HG03025 (cell line): ENCODE results near the gene CAP1.
"Not testable (repeated sequence)": the region's sequence is repeated elsewhere in the genome, so short reads cannot be mapped to it uniquely, and the experiment has no call there.

Experiments
- ATAC-seq: cut with Tn5 transposase; IDR thresholded peaks from one replicate; pipeline ENCODE4 v1.9.1; 2021; ENCODE audit warnings: mild to moderate bottlenecking, moderate library complexity; ENCODE audit not compliant: unreplicated experiment, low FRiP score

The CAP1 gene, protein sequence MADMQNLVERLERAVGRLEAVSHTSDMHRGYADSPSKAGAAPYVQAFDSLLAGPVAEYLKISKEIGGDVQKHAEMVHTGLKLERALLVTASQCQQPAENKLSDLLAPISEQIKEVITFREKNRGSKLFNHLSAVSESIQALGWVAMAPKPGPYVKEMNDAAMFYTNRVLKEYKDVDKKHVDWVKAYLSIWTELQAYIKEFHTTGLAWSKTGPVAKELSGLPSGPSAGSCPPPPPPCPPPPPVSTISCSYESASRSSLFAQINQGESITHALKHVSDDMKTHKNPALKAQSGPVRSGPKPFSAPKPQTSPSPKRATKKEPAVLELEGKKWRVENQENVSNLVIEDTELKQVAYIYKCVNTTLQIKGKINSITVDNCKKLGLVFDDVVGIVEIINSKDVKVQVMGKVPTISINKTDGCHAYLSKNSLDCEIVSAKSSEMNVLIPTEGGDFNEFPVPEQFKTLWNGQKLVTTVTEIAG

GRCh38 chr1:40040511-40041465, at the start of gene CAP1:
Gene CAP1 (plus strand): TSS chr1:40040729. CDS start chr1:40059347, 18,618 bp downstream.
- ATAC-seq, result peak; percentile 78

GRCh38 chr1:39992234-39992633, 48.3 kb upstream of the CAP1 start:
- no peak for ATAC-seq

GRCh38 chr1:39992888-39993287, 47.6 kb upstream of the CAP1 start:
- no peak for ATAC-seq

GRCh38 chr1:39995973-39996393, 44.5 kb upstream of the CAP1 start:
- peak; percentile 59 for ATAC-seq

DNA sequence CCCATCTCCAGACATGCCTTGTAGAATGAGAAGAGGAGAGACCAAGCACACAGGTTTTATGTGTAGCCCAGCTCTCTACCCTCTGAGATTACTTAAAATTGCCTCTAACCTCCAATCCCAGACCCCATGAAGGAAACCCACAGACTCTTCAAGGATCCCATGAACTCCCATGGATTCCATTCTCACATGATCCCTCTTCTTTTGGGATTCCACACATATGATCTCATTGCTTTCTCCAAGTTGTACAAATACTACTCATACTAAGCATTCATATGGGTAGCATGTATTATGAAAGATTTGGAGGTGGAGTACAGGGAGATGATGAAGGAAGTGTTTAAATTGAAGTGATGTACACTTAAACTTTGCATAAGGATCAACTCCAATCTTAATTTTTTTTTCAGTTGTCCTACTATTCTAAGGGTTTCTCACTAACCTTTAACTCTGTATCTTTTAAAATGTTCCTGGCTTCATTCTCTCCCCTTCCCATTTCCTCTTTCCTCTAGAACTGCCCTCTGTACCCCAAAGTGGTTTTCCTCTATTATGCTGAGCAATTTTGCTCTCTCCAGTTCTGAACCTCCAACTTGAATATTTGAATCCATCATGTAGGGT, 44.0 kb upstream of the CAP1 start:
- ATAC-seq, result no peak

DNA sequence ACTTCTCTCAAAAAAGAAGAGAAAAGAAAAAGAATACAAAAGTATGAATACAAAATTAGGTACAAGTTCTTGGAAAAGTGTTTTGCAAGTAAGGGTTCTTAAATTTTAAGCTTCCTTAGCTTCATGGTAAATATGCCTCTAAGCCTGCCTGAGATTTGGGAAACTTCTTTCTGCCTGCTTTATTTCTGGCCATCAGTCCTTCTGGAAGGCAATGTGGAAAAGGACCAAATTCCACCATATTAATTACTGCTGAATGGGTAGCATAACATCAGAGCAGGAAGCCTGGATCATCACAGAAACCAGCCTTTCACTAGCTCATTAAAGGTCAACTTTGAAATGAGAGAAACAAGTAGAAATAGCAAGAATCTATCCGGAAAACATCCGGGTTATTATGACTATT, 39.1 kb upstream of the CAP1 start:
- no peak for ATAC-seq

GRCh38 chr1:40003156-40004093, 37.1 kb upstream of the CAP1 start:
- no peak for ATAC-seq

- no peak for ATAC-seq
Measured at GRCh38 chr1:40004857-40005256, 35.7 kb upstream of the CAP1 start.

GRCh38 chr1:40007481-40008034, 33.0 kb upstream of the CAP1 start:
- not testable (repeated sequence) for ATAC-seq

DNA sequence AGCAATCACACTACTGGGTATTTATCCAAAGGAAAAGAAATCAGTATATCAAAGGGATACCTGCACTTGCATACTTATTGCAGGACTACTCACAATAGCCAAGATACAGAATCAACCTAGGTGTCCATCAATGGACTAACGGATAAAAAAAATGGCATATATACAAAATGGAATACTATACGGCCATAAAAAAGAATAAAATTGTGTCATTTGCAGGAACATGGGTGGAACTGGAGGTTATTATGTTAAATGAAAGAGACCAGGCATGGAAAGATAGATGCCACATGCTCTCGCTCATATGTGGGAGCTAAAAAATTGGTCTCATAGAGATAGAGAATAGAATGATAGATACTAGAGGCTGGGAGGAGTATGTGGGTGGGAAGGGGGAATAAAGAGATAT, 29.3 kb upstream of the CAP1 start:
- ATAC-seq, result no peak

- no peak for ATAC-seq
Measured at GRCh38 chr1:40014253-40014706, 26.2 kb upstream of the CAP1 start.

- no peak for ATAC-seq
Measured at GRCh38 chr1:40014812-40015594, 25.5 kb upstream of the CAP1 start.

DNA sequence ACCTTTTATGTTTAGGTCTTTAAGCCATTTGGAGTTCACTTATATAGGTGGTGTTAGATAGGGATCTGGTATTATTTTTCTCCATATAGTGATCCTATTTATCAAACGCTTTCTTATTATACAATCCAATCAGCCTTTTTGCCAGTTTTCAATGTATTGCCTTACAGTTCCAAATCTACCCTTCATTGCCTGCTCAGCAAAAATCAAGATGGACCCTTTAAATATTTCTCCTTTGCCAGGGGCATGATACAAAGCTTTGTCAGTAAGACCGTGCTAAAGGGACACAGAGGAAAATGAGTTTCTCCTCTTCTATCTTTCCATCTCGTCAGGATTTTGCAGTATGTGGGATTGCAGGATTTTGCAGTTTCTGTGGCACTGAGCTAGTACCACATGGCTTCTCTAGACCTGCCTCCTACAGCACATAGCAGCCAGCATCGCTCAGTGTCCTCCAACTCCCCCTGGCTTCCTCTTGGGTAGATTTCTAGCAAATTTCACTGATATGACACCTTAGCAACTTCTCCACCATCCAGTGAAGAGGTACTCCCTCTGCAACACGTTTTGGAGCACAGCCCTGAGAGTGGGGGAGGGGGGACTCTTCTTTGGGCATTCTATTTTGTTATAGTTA, 22.5 kb upstream of the CAP1 start:
- ATAC-seq, result no peak

DNA sequence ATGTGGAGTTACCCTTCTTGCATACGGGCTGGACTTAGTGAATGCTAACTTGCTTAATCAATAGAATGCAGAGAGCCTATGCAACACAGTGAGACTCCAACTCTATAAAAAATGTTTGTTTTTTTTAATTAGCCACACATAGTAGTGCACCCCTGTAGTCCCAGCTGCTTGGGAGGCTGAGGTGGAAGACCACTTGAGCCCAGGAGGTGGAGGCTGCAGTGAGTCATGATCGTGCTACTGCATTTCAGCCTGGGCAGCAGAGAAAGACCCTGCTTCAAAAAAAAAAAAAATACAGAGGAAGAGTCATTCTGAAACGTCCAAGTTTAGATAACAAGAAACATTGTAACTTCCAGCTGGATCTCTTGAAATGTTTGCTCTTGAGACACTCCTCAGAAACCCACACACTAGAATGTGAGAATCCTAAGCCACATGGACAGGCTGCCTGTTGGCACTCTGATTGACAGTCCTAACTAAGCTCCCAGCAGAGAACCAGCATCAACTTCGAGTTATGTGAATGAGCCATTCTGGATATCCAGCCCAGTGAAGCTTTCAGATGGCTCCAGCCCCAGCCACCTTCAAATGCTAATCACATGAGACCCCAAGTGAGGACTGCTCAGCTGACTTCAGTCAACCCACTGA, 20.0 kb upstream of the CAP1 start:
- no peak for ATAC-seq

- ATAC-seq, result no peak
Measured at GRCh38 chr1:40023379-40023944, 17.1 kb upstream of the CAP1 start.

DNA sequence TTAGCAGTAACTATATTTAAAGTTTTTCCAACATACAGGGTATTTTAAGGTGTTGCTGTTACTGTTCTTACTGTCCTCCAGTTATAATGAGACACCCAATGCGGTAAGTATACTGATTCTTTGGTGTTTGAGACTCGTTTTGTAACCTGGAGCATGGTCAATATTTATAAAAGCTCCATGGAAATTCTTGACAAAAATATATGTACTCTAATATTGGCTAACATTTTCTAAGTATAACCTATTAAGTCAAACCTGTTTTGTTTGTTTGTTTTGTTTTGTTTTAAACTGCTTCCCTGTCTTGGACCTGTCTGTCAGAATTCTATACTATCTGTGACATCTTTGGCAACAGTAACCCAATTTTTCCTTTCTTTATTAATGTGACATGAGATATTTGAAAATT, 15.9 kb upstream of the CAP1 start:
- no peak for ATAC-seq

DNA sequence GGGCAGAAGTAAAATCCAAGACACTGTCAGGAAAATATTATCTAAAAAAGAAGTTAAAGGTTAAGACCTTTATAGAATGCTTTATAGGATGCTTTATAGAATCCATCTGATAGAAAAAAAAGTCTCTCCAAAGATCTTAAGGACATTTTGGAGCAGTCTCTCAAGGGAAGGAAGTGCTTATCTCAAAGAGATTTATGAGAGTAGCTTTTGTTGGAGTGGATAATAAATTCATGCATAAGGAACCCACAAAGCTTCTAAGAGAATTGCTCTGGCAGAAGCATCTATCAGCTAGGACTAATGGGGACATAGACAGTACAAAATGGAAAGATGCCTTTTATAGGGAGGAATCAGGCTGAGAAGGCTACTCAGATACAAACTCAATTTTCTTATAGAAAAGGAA, 12.9 kb upstream of the CAP1 start:
- ATAC-seq, result no peak
